ENCODE results near the gene MACROD2.

MACROD2 gene

DNA sequence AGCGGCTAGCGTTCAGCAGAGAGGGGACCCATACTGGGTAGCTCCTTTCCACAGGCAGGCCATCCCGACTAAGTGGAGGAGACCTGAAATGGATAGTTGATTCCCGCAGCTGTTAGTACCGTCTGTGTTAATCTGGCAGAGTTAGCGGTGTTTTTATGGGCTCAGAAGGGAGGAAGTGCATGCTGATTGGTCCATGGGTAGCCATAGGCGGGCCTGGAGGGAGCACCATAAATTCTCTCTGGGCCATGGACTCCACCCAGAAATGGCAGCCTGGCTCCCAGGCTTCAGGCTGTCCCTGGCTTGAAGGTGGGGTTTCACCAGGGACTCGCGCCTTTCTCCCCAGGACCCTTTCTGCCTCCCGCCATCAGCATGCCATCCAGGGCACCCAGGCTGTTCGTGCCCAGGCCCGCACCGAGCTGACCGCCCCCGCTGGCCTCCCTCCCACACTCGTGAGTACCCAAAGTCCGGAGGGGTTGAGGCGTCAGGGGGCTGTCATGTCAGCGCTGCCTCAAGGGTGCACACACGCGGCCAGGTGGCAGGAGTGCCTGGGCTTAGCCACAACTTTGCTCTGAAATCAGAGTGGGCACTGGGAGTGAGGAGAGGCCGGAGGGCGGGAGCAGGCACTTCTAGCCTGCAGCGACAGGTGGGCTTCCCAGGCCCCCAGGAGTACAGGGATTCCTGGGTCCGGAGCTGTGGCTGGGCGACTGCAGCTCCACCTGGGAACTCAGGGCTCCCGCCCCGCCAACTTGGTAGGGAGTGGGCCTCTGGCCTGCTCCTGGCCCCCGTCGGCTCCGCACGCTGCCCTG, 1036.4 kb downstream of the MACROD2 start:
- H3K36me3 ChIP-seq: no peaks in the 10 kb centered on the region
- H3K27ac ChIP-seq: no peak overlapping the region
- no peaks in the 10 kb centered on the region for H3K9me3 ChIP-seq
- H3K4me1 ChIP-seq (ENCODE audit: control insufficient read depth in 1 of 2, insufficient read depth in 1 of 2, low read depth in 1 of 2, low read length in 1 of 2): no peaks in the 10 kb centered on the region
- no peak overlapping the region for H3K4me3 ChIP-seq (ENCODE audit: low read depth in 1 of 2, low read length in 1 of 2)
- TF ChIP-seq, protein P1, sequence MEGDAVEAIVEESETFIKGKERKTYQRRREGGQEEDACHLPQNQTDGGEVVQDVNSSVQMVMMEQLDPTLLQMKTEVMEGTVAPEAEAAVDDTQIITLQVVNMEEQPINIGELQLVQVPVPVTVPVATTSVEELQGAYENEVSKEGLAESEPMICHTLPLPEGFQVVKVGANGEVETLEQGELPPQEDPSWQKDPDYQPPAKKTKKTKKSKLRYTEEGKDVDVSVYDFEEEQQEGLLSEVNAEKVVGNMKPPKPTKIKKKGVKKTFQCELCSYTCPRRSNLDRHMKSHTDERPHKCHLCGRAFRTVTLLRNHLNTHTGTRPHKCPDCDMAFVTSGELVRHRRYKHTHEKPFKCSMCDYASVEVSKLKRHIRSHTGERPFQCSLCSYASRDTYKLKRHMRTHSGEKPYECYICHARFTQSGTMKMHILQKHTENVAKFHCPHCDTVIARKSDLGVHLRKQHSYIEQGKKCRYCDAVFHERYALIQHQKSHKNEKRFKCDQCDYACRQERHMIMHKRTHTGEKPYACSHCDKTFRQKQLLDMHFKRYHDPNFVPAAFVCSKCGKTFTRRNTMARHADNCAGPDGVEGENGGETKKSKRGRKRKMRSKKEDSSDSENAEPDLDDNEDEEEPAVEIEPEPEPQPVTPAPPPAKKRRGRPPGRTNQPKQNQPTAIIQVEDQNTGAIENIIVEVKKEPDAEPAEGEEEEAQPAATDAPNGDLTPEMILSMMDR (IDR thresholded peaks at IDR 0.05): no peak
- no peaks in the 10 kb centered on the region for H3K27me3 ChIP-seq

DNA sequence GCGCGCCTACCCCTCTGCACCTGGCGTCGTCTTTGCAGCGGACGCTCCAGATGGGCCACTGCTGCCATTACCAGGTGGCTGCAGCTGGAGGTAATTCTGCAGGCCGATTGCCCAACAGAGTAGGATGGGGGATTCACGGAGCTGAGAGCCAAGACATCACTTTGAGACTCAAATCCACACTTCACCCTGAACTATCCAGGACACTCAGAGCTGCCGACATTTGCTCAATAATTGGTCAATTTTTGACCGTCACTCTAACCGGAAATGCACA, 1037.0 kb downstream of the MACROD2 start:
- Histone ChIP-seq H3K4me3 (ENCODE audit: low read depth in 1 of 2, low read length in 1 of 2) (no peak overlapping the region), H3K36me3 (no peaks in the 10 kb centered on the region), H3K27me3 (no peaks in the 10 kb centered on the region), H3K9me3 (no peaks in the 10 kb centered on the region), H3K27ac (no peak overlapping the region), H3K4me1 (ENCODE audit: control insufficient read depth in 1 of 2, insufficient read depth in 1 of 2, low read depth in 1 of 2, low read length in 1 of 2) (no peaks in the 10 kb centered on the region)
- TF ChIP-seq, protein P1 (IDR thresholded peaks at IDR 0.05): no peak

DNA sequence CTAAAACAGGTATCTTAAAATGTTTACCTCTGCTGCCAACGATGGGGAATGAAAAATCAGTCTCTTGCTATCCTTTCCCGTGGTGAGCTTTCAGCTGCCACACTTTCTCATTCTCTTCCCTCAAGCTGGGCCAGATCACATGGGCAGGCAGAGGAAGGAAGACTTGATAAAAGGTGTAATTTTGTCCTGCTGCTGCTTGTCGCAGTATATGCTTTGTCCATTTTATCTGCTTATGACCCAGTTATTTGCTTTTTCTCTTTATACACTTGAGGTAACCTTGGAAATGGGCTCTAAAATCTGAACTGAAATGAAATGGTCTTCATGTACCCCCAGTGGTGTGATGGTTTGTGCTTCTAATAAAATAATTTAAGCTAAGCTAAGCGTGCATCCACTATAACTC, 1038.0 kb downstream of the MACROD2 start:
- no peaks in the 10 kb centered on the region for H3K9me3 ChIP-seq
- TF ChIP-seq, protein P1 (IDR thresholded peaks at IDR 0.05): no peak
- H3K27ac ChIP-seq: no peak overlapping the region
- no peaks in the 10 kb centered on the region for H3K4me1 ChIP-seq (ENCODE audit: control insufficient read depth in 1 of 2, insufficient read depth in 1 of 2, low read depth in 1 of 2, low read length in 1 of 2)
- H3K36me3 ChIP-seq: no peaks in the 10 kb centered on the region
- no peak overlapping the region for H3K4me3 ChIP-seq (ENCODE audit: low read depth in 1 of 2, low read length in 1 of 2)
- H3K27me3 ChIP-seq: no peaks in the 10 kb centered on the region

DNA sequence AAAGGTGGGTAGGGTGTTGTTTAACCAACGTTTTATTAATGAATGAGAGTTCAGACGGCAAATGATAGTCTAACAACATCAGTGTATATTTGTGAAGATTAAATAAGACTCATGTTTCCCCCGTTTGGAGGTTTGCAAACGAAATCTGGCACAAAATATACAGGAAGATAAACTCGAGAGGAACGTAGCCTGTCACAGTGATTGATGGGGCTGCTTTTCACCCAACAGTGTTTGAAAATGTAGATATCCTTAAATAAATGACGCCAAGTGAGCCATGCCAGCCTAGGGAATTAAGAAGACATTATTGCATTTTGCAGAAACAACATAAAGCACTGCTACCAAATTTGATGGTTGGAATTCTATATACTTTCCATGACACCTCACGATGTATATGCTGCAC, 1038.6 kb downstream of the MACROD2 start:
- H3K36me3 ChIP-seq: no peaks in the 10 kb centered on the region
- H3K27me3 ChIP-seq: no peaks in the 10 kb centered on the region
- no peaks in the 10 kb centered on the region for H3K9me3 ChIP-seq
- H3K4me1 ChIP-seq (ENCODE audit: control insufficient read depth in 1 of 2, insufficient read depth in 1 of 2, low read depth in 1 of 2, low read length in 1 of 2): no peaks in the 10 kb centered on the region
- H3K4me3 ChIP-seq (ENCODE audit: low read depth in 1 of 2, low read length in 1 of 2): no peak overlapping the region
- TF ChIP-seq, protein P1 (IDR thresholded peaks at IDR 0.05): no peak
- H3K27ac ChIP-seq: no peak overlapping the region

DNA sequence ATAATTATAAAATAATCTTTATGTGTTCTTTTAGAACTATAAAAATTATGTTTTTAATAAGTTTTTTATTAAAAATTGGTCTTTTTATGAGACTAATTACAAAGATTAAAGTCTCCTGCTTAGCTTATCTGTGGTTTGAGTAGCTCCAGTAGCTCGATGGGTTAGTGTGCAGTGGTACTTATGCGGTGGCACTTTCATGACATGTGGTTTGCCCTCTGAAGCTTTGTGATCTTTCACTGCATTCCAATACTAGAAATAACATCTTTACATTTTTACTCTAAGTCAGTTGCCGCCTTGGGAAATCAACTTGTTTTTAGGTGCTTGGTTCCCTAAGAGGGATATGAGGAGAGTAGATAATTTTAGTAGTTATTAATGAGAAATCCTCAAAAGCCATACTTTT, 1041.6 kb downstream of the MACROD2 start:
- TF ChIP-seq, protein P1 (IDR thresholded peaks at IDR 0.05): no peak
- Histone ChIP-seq H3K27ac (no peak overlapping the region), H3K4me1 (ENCODE audit: control insufficient read depth in 1 of 2, insufficient read depth in 1 of 2, low read depth in 1 of 2, low read length in 1 of 2) (no peaks in the 10 kb centered on the region)

More for the DNA sequence above, 1041.6 kb downstream of the MACROD2 start:
- Histone ChIP-seq H3K36me3 (no peaks in the 10 kb centered on the region), H3K9me3 (no peaks in the 10 kb centered on the region), H3K27me3 (no peaks in the 10 kb centered on the region), H3K4me3 (ENCODE audit: low read depth in 1 of 2, low read length in 1 of 2) (no peak overlapping the region)
